Breast epithelium (tissue), 3 donors: ENCODE data around the gene AIG1.

Experiments used
- POLR2A ChIP-seq: fragments of 450-650 bp; IDR thresholded peaks from one replicate; pipeline ENCODE4 v1.6.1; 2016; ENCODE audit warnings: antibody characterized with exemption, mild to moderate bottlenecking, moderate library complexity
- TF ChIP-seq, protein P1 (sequence below), 3 donors: fragments of 450-650 bp; IDR thresholded peaks; one replicate each; pipeline ENCODE4 v1.5.1; 2016 to 2017; ENCODE audit warnings: antibody characterized with exemption in 3 of 3, mild to moderate bottlenecking in 3 of 3, moderate library complexity in 3 of 3

DNA sequence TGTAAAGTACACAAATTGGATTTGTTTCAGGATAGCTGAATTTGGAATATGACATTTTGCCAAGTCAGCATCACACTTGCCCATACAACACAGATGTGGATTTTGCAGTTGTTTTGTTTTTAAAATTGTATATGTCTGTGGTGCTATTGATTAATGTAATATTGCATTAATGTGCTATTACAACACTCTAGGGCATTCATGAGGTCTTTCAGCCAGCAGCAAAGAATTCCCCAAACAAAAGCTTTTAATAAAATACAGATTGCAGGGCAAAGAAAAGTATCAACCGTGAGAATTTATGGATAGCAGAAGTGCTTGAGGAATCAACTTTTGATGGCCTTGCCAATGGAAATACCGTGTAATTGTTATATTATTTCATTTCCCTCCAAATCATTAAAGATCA lies 144.9 kb downstream of the AIG1 start:
- TF ChIP-seq, protein P1, sequence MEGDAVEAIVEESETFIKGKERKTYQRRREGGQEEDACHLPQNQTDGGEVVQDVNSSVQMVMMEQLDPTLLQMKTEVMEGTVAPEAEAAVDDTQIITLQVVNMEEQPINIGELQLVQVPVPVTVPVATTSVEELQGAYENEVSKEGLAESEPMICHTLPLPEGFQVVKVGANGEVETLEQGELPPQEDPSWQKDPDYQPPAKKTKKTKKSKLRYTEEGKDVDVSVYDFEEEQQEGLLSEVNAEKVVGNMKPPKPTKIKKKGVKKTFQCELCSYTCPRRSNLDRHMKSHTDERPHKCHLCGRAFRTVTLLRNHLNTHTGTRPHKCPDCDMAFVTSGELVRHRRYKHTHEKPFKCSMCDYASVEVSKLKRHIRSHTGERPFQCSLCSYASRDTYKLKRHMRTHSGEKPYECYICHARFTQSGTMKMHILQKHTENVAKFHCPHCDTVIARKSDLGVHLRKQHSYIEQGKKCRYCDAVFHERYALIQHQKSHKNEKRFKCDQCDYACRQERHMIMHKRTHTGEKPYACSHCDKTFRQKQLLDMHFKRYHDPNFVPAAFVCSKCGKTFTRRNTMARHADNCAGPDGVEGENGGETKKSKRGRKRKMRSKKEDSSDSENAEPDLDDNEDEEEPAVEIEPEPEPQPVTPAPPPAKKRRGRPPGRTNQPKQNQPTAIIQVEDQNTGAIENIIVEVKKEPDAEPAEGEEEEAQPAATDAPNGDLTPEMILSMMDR (IDR thresholded peaks at IDR 0.05): no peak
- TF ChIP-seq POLR2A: no peak
